Amniotic stem cell (primary cell): Measurements from ENCODE around the gene TMED6.
"Not testable (repeated sequence)": the region's sequence is repeated elsewhere in the genome, so short reads cannot be mapped to it uniquely, and the experiment has no call there.

Experiments used
- DNase-seq: peaks from one replicate; lab custom pipeline; 2025; lab: John Stamatoyannopoulos, UW

The TMED6 gene

GRCh38 chr16:69301861-69302260 is 49.7 kb downstream of the TMED6 start:
- no peak for DNase-seq

GRCh38 chr16:69301187-69301586 is 50.4 kb downstream of the TMED6 start:
- no peak for DNase-seq

GRCh38 chr16:69298261-69298660 is 53.3 kb downstream of the TMED6 start:
- DNase-seq, result no peak

- DNase-seq, result not testable (repeated sequence)
Observed at GRCh38 chr16:69296771-69297170, 54.8 kb downstream of the TMED6 start.

- DNase-seq, result no peak
Observed at GRCh38 chr16:69294051-69294450, 57.5 kb downstream of the TMED6 start.

GRCh38 chr16:69293401-69293800 is 58.2 kb downstream of the TMED6 start:
- DNase-seq, result no peak
